Dermis microvascular lymphatic vessel endothelial cell (primary cell): ENCODE results near the gene CD3G. TPM values are rescaled to one million over a fixed set of nuclear protein-coding genes. Genes with fewer than 3 reads are reported as not detected.

Source experiments
- DNase-seq, 2 donors: peaks; one replicate each; pipeline versions ENCODE4 v3.0.0 to v3.0.0-alpha.2; 2010; ENCODE audit warnings: low read depth in 2 of 2
- total RNA-seq: library from RNA; depleted of rRNA; stranded (reverse); fragments of >200 nt; gene quantifications from 2 replicates; pipeline ENCODE4 v1.2.1, GENCODE V29; 2014

The CD3G gene
- total RNA-seq, 1 donor from 2014 or later = not detected

DNA sequence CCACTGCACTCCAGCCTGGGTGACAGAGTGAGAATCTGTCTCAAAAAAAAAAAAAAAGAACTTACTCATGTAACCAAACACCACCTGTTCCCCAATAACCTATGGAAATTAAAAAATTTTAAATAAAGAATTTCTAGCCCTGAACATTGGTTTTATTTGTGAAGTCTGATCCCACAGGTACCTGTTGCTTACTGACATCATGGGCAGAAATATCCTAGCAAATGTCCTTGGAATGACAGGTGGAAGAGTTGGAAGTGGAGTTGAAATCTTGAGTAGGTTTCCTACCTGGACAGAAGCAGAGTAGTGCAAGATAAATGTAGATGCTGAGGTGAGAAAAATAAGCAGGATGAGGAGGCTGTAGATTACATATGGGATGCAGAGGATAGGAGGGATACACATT, 18.9 kb upstream of the CD3G start:
- no peak for DNase-seq

GRCh38 chr11:118328745-118329144, 15.4 kb upstream of the CD3G start:
- DNase-seq = no peak

GRCh38 chr11:118334745-118335144, 9.4 kb upstream of the CD3G start:
- no peak for DNase-seq

DNA sequence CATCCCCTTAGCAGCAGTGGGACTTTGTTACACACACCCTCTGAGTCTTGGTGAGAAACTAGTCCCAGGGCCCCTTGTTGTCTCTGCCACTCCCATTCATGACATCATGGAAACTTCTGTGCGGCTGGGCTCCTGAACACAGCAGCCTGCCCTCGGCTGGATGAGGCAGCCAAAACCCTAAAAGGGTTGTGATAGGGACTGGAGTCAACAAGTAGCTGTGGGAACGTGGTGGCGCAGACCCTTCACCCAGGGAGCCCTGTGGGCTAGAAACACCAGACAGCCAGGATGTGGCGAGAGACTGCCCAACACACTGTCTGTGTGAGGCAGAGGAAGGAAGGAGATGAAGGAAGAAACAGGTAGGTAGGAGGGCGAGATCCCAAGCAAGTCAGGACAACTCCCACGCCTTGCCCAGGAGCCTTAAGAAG, 5.5 kb upstream of the CD3G start:
- no peak for DNase-seq

DNA sequence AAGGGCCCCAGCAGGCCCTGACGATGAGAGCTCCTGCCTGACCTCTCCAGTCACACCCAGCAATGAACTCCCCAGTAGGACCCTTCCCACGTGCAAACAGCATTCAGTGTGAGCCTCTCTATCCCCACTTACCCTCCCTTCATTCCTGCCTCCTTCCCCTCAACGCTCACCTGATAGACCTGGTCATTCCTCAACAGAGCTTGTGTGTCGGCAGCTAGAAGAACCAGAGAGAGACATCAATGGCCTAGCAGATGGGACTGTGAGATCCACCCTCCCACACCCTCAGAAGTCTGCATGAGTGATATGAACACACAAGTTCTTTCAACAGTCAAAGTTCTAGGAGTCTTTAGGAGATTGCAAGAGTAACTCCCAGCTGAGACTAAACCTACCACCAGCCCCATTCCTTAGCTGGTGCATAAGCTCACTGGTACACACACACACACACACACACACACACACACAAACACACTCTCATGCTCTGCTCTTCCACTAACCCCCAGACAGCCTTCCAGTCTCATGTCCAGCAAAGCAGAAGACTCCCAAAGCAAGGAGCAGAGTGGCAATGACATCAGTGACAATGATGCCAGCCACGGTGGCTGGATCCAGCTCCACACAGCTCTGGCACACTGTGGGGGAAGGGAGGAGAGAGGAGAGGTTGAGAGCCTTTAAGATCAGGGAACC, 4.7 kb upstream of the CD3G start:
- no peak for DNase-seq

GRCh38 chr11:118340449-118340848, 3.7 kb upstream of the CD3G start:
- no peak for DNase-seq

DNA sequence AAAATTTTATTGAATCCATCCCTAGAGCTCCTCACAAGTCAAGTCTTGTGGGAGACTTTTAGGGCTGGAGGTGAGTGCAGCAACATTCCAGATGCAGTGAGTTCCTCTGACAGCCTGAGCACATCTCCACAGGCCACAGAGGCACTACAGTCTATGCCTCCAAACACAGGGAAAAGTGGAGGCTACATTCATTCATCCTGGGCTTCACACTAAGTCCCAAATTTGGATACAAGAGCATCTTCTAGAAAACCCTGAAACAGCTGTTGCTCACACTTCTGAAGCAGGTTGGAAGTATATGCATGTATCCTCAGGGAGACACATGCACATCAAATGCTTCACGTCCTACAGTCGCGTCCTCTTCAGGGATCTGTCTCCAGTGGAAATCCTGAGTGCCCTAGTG, 2.9 kb upstream of the CD3G start:
- no peak for DNase-seq

DNA sequence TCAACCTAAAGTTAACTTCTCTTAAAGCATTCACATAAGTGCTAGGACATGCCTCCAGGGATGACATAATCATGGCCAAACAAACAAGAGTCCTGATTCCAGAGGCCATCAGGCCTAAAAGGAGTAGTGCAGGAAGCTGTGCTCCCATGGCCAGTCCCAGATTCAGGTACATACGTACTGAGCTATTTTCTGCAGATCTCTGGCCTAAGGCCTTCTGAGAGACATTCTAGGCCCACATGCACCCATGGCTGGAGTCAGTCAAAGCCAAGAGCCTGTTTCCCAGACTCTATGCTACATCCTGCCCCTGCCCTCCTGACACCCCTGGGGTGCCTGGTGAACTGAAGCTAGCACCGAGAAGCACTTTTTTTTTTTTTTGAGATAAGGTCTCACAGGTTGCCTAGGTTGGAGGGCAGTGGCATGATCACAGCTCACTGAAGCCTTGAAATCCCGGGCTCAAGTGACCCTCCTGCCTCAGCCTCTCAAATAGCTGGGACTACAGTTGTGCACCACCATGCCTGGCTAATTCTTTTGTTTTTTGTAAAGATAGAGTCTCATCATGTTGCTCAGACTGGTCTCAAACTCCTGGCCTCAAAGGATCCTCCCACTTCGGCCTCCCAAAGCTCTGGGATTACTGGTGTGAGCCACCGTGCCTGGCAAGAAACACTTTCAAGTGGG, 2.2 kb upstream of the CD3G start:
- DNase-seq = no peak

DNA sequence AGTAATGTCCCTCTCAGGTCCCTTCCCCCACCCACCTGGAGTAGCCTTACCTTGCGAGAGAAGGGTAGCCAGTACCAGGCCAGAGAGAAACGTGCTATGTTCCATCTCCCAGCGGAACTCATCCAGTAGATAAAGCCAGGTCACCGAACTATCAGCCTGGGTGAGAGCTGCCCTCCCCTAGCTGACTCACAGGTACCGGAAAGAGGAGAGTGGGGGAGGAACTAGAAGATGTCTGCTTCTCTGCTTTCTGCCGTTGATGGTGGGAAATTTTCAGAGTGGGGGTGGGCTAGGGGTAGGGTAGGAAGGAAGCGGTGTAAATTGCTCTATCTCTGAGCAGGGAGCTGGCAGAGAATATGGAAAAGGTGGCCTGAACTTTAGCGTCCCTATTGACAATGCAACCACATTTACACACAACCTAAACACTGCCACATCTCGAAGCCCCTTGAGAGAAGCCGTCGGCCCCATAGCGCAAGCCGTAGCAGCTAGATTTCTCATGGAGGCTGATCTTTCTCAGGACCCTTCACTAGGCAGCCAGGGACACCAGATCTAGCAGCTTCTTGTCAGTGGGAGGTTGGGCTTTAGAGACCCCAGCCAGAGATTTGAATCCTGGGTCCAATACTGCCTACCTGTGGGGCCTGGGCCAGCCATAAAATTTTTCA, 1.5 kb upstream of the CD3G start, which contains the start of gene CD3D:
TSS of gene CD3D (minus strand) at position 203 of the 659 bp plus-strand sequence. CDS start at position 105, 98 bp downstream.
- DNase-seq = no peak

DNA sequence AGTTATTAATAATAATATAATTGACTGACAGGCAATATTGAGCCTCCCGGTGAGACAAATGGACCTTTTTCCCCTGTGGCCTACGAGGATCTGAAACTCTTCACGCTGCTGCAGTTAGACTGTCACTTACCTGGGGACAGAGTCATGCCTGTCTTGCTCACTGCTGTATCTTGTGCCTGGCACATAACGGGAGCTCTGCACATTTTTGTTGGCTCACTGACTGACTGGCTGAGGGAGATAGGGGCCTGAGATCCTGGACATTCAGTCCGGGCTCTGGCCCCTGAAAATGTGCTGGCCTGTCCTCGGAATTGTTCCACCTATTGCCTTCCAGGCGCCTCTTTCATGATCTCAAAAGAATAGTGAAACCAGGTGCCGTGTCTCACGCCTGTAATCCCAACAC, 896 bp upstream of the CD3G start:
- no peak for DNase-seq

- DNase-seq = no peak
Measured at GRCh38 chr11:118349475-118349874, 5.3 kb downstream of the CD3G start.

GRCh38 chr11:118353084-118353710, 9.1 kb downstream of the CD3G start:
- DNase-seq = peak in 1 of 2 donors; percentile 24

DNA sequence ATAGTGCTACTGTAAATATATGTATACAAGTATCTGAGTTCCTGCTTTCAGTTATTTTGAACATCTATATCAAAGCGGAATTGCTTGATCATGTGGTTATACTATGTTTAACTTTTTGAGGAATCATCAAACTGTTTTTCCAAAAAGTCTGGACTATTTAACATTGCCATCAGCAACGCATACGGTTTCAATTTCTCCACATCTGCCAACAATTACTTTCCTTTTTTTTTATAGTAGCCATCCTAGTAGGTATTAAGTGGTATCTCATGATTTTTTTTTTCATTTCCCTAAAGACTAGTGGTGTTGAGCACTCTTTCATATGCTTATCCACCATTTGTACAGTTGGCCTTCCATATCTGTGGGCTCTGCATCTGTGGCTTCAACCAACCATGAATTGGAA, 13.9 kb downstream of the CD3G start:
- no peak for DNase-seq

DNA sequence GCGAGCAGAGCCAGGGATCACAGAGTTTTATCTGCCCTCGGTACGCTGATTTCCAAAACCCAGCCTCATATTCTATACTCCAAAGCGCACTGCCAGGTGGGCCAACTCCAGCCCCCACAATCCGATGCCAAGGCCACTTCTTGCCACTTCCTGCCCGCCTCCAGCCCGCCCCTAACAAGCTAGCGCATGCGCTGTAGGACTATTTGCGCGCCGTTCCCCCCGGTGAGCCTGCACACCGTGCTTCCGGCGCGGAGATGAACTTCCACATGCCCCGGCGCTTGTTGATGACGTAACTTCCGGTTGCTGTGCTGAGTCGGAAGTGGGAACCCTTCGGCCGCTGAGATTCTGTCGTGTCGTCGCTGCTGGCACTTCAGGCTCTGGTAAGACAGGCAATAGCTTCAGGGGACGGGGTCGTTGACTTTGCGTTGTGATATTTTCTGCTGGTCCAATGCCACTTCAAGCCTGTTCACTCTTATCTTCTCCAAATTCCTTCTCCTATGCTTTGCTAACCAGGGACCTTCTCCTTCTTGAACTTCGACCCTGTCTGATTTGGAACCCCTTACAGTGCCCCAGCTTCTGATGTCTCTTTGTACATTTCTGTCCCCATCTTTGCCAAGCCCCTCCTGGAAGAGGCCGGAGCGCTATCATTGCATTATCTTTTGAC, 15.3 kb downstream of the CD3G start, which contains the start of gene UBE4A:
TSS of gene UBE4A (plus strand) at position 306 of the 664 bp plus-strand sequence. CDS start 5,481 bp downstream, outside the sequence.
- peak; percentile 90 to 94 for DNase-seq

- DNase-seq = no peak
Measured at GRCh38 chr11:118364956-118365615, 20.9 kb downstream of the CD3G start.

DNA sequence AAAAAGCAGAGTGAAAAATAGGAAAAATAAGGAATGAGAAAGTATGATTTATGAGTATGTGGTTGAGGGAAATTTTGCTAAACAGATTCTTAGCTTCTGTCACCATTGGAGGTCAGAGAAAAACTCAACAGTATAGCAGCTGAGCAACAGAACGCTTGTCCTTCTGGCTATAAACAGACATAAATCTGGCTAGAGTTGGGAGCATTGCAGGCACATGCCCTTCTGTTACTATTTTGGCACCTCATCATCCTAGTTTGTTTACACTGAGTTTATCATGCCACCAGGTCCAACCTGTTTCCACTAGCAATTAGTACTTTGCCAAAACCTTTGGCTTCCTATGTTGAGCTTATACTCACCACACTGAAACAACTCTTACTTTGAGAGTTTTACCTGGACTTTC, 22.1 kb downstream of the CD3G start:
- DNase-seq = no peak

GRCh38 chr11:118370774-118371173, 26.6 kb downstream of the CD3G start:
- DNase-seq = no peak

DNA sequence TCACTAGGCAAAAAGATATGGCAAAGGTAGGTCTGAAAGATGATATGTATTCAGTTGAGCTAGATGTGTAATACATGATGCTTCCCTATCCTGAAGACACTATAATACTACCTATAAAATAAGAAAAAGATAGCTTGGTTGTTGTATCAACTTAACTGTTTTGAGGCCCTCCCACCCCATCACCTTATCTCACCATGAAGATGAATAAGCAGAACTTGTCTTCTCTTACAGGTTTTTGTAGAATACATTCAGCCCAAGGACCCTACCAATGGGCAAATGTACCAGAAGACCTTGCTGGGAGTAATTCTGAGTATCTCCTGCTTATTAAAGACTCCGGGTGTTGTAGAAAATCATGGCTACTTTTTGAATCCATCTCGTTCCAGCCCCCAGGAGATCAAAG, 29.1 kb downstream of the CD3G start:
- no peak for DNase-seq

DNA sequence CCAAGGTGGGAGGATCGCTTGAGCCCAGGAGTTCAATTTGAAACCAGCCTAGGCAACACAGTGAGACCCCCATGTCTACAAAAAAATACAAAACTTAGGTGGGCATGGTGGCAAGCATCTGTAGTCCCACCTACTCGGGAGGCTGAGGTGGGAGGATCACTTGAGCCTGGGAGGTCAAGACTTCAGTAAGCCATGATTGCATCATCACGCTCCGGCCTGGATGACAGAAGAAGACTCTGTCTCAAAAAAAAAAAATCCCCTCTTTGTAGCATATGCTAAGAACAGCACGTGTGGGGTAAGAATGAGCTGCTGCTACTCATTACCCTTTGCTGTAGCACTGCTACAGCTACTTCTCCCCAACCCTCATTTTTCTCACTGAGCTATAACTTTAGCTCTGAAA, 29.7 kb downstream of the CD3G start:
- no peak for DNase-seq

DNA sequence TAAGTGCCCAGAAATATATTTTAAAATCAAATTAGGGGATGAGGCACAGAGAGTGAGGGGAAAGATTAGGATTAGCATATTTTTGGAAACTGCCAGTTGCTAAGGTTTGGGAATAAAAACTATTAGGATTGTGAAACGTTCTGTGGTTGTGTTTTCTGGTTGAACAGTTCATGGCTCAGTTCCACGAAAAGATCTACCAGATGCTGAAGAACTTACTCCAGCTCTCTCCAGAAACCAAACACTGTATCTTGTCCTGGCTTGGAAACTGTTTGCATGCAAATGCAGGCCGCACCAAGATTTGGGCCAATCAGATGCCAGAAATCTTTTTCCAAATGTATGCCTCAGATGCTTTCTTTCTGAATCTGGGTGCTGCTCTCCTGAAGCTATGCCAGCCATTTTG, 30.6 kb downstream of the CD3G start:
- DNase-seq = no peak

DNA sequence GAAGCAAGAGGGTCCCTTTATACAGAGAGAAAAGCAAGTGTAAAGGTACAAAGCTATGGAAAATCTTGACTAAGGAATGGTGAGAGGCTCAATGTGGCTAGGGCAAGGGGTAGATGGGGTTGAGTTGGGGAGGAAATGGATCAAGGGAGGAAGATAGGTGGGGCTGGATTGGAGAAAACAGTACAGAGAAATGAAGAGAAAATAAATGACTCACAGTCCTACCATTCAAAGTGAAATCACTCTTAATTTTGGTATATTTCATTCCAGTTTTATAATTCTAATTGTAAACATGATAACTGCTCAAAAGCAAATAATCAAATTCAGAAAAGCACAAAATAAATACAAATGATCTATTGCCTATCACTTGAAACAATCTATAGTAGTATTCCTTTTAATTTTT, 31.8 kb downstream of the CD3G start:
- no peak for DNase-seq
